Ovary (tissue), 9 donors: ENCODE results near the gene DHRS3. TPM values are rescaled to one million over a fixed set of nuclear protein-coding genes. Genes with fewer than 3 reads are reported as not detected.

ENCODE experiments used
- DNase-seq, 5 donors: peaks; one replicate each; pipeline ENCODE4 v3.0.0-alpha.2; 2019 to 2020
- H3K27ac ChIP-seq, 2 donors: fragments of 200-600 bp; one replicate each; pipeline versions ENCODE4 v1.5.1 to v1.8.0; 2019 to 2022
- H3K27me3 ChIP-seq: fragments of 200-600 bp; one replicate; pipeline ENCODE4 v1.8.0; 2022
- H3K36me3 ChIP-seq: fragments of 200-600 bp; sonication (generic); one replicate; pipeline ENCODE4 v1.5.1; 2019
- H3K4me1 ChIP-seq: one replicate; pipeline ENCODE4 v1.8.1; 2013; ENCODE audit warnings: mild to moderate bottlenecking, moderate library complexity; ENCODE audit not compliant: insufficient read depth
- H3K4me3 ChIP-seq: fragments of 200-600 bp; sonication (generic); one replicate; pipeline ENCODE4 v1.5.1; 2017
- H3K9me3 ChIP-seq, 2 donors: fragments of 200-600 bp in 1 of 2; sonication (generic) in 1 of 2; one replicate each; pipeline versions ENCODE4 v1.5.1 to v1.8.1; 2013 to 2019; ENCODE audit warnings: mild to moderate bottlenecking in 1 of 2, moderate library complexity in 1 of 2
- EP300 ChIP-seq: sonication (generic); formaldehyde crosslinking; IDR thresholded peaks from one replicate; pipeline ENCODE4 v1.6.1; 2017; ENCODE audit warnings: antibody characterized with exemption
- POLR2A ChIP-seq: fragments of 450-650 bp; IDR thresholded peaks from one replicate; pipeline ENCODE4 v1.6.1; 2017; ENCODE audit warnings: antibody characterized with exemption, mild to moderate bottlenecking, moderate library complexity
- WGBS, 3 donors: extraction: QIAGEN DNeasy Blood & Tissue Kit in 1 of 3; methylation state at CpG; one replicate each; pipeline versions ENCODE4 v1.1.5 to v1.1.7; 2013 to 2017; 5-methylcytosine and 5-hydroxymethylcytosine counted together
- intact Hi-C, 4 donors: fragments of 100-400 bp; cut with DNase I; formaldehyde crosslinking; loops; one replicate each; pipeline versions ENCODE4 v1.11.0 to v1.15.1; 2022 to 2023
- polyA plus RNA-seq, 2 donors: library from polyadenylated mRNA; stranded (reverse); fragments of 200-250 nt in 1 of 2; fragments of 350-450 nt in 1 of 2; fragmentation: Illumina TruSeq in 1 of 2; extraction: RNeasy Lipid Tissue Mini Kit (QIAGEN cat#74804) in 1 of 2; gene quantifications; one replicate each; pipeline ENCODE4 v1.2.3, GENCODE V29; 2013 to 2014
- total RNA-seq, 7 donors: library from RNA; depleted of rRNA in 2 of 7; stranded (reverse); fragments of >200 nt in 2 of 7; fragmentation: NEBNext Ultra II Directional in 3 of 7; extraction: Animal tissue kit (Norgen Biotek cat#: 25700) in 3 of 7; gene quantifications; one replicate each; pipeline versions ENCODE4 v1.1.0 to v1.2.4, GENCODE V29; 2016 to 2023
- TF ChIP-seq, protein P1 (sequence below), 3 donors: fragments of 450-650 bp in 2 of 3; fragments of 200-600 bp in 1 of 3; IDR thresholded peaks; one replicate each; pipeline versions ENCODE4 v1.5.1 to v1.8.0; 2016 to 2022; ENCODE audit warnings: antibody characterized with exemption in 3 of 3, mild to moderate bottlenecking in 1 of 3
- donor health status: DM: no; HTN: no; CAD: no; lungs with moderate emphysema.
- donor health status: DM: no; HTN: no; CAD: no.
- donor health status: Bipolar disorder and iron deficiency.
- donor health status: DM: yes; HTN: yes; CAD: no.
- donor health status: DM: no; HTN: no; CAD: no.
- donor health status: DM: yes; HTN: yes; CAD: no.

The DHRS3 gene
- total and polyA plus RNA-seq, 9 donors: 25.8 to 92.3 (median 48.3) TPM

DNA sequence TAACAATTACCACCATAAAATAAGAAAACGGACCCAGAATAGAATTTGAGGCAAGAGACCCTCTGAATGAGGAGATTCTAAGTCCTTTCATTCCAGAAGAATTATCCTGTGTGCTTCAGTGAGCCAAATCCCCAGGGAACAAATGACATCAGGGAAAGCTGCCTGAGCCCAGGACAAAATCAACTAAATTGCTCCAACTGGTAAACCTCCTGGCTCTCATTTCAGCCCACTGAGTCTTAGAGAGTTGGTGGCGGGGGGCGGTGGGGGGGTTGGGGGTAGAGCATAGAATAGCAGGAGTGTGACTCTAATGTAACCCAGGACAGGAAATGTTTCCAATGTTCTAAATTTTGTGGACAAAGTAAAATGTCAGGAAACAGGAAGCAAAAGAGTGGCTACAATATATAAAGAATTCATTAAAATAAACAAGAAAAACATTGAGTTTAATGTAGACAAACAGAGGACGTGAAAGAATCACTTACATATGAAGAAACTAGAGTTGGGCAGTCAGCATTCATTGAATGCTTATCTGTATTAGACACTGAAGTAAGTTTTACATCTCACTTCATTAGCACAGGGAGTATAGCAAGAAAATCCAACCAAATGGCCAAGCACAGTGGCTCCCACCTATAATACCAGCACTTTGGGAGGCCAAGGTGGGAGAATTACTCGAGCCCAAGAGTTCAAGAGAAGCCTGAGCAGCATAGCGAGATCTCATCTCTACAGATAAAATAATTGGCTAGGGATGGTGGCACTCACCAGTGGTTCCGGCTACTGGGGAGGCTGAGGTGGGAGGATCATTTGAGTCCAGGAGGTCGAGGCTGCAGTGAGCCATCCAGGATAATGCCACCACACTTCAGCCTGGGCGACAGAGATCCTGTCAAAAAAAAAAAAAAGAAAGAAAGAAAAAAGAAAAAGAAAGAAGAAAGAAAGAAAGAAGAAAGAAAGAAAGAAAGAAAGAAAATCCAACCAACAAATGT, 75.1 kb downstream of the DHRS3 start:
- H3K27ac ChIP-seq: no peak overlapping the region
- H3K4me3 ChIP-seq: no peak overlapping the region
- H3K27me3 ChIP-seq: no peaks in the 10 kb centered on the region
- WGBS, 3 donors: 87 to 92% (median 90%) methylated on average over 9 of the region's 9 CpGs
- H3K9me3 ChIP-seq: no peaks in the 10 kb centered on the region
- intact Hi-C loops: loop anchor here (5.0 to 10.0 kb wide), 7 partner anchors 52 to 138 kb away; partner anchors contain the start of gene DHRS3 (in 2 of the 4)
- peaks cover 28% of the 10 kb centered on the region for H3K4me1 ChIP-seq
- no peaks in the 10 kb centered on the region for H3K36me3 ChIP-seq
- TF ChIP-seq, protein P1, sequence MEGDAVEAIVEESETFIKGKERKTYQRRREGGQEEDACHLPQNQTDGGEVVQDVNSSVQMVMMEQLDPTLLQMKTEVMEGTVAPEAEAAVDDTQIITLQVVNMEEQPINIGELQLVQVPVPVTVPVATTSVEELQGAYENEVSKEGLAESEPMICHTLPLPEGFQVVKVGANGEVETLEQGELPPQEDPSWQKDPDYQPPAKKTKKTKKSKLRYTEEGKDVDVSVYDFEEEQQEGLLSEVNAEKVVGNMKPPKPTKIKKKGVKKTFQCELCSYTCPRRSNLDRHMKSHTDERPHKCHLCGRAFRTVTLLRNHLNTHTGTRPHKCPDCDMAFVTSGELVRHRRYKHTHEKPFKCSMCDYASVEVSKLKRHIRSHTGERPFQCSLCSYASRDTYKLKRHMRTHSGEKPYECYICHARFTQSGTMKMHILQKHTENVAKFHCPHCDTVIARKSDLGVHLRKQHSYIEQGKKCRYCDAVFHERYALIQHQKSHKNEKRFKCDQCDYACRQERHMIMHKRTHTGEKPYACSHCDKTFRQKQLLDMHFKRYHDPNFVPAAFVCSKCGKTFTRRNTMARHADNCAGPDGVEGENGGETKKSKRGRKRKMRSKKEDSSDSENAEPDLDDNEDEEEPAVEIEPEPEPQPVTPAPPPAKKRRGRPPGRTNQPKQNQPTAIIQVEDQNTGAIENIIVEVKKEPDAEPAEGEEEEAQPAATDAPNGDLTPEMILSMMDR (IDR thresholded peaks at IDR 0.05): no peak
- no peak for TF ChIP-seq POLR2A
- no peak for DNase-seq

DNA sequence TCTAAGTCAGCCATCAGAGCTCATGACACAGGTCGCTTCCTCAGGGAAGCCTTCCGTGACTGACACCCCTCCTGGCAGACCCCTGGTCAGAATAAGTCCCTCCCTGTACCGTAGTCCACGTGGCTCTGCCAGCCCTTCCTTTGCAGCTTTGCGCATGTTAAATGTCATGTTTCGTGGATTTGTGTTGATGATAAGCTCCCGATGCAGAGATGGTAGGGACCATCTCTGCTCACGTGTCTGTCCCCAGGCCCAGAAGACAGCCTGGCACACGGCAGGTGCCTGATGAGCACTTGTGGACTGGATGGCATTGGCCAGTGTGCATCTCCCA, 75.9 kb downstream of the DHRS3 start:
- no peak for TF ChIP-seq POLR2A
- TF ChIP-seq EP300: no peak
- TF ChIP-seq, protein P1 (IDR thresholded peaks at IDR 0.05): no peak
- no peaks in the 10 kb centered on the region for H3K27me3 ChIP-seq
- no peaks in the 10 kb centered on the region for H3K36me3 ChIP-seq
- intact Hi-C loops: loop anchor here (5.0 to 10.0 kb wide), 7 partner anchors 53 to 137 kb away; partner anchors contain the start of gene DHRS3 (in 2 of the 4)
- H3K4me3 ChIP-seq: no peak overlapping the region
- 92 to 97% (median 95%) methylated on average over 9 of the region's 9 CpGs for WGBS, 3 donors
- peak in 1 of 5 donors; percentile 34 for DNase-seq
- H3K27ac ChIP-seq: peak overlapping the region in 1 of 2 donors; percentile 52
- H3K4me1 ChIP-seq: peaks cover 24% of the 10 kb centered on the region
- H3K9me3 ChIP-seq: no peaks in the 10 kb centered on the region

GRCh38 chr1:12541274-12542137, 76.5 kb downstream of the DHRS3 start:
- intact Hi-C loops: loop anchor here (2.0 to 10.0 kb wide), 8 partner anchors 53 to 137 kb away; partner anchors contain the start of gene DHRS3 (in 2 of the 4)
- peak; percentile 71 to 90 (median 81) for DNase-seq
- no peaks in the 10 kb centered on the region for H3K9me3 ChIP-seq
- no peaks in the 10 kb centered on the region for H3K27me3 ChIP-seq
- no peak for TF ChIP-seq POLR2A
- no peak for TF ChIP-seq EP300
- TF ChIP-seq, protein P1 (IDR thresholded peaks at IDR 0.05): no peak
- peak overlapping the region; percentile 32 to 52 for H3K27ac ChIP-seq
- no peaks in the 10 kb centered on the region for H3K36me3 ChIP-seq
- no peak overlapping the region for H3K4me3 ChIP-seq
- 29 to 45% (median 34%) methylated on average over 17 of the region's 17 CpGs for WGBS, 3 donors
- H3K4me1 ChIP-seq: peaks cover 19% of the 10 kb centered on the region
